Parathyroid adenoma (tissue), 2 donors: ENCODE measurements around the gene DCDC1.
"Not testable (repeated sequence)": the region's sequence is repeated elsewhere in the genome, so short reads cannot be mapped to it uniquely, and the experiment has no call there.

Experiments
- H2AFZ ChIP-seq: fragments of 300-600 bp; sonication (generic); one replicate; pipeline ENCODE4 v1.7.0; 2017; ENCODE audit warnings: antibody characterized with exemption, mild to moderate bottlenecking
- H3K27ac ChIP-seq: fragments of 300-600 bp; sonication (generic); one replicate; pipeline ENCODE4 v1.7.0; 2017
- H3K27me3 ChIP-seq: fragments of 300-600 bp; sonication (generic); one replicate; pipeline ENCODE4 v1.7.0; 2017; ENCODE audit warnings: low read length; ENCODE audit not compliant: control insufficient read depth, insufficient read depth
- H3K36me3 ChIP-seq: fragments of 300-600 bp; sonication (generic); one replicate; pipeline ENCODE4 v1.7.0; 2017; ENCODE audit warnings: low read length; ENCODE audit not compliant: control insufficient read depth, insufficient read depth
- H3K4me1 ChIP-seq: fragments of 300-600 bp; sonication (generic); one replicate; pipeline ENCODE4 v1.7.0; 2017; ENCODE audit warnings: control low read depth
- H3K4me2 ChIP-seq: fragments of 300-600 bp; sonication (generic); one replicate; pipeline ENCODE4 v1.7.0; 2017; ENCODE audit warnings: low read length
- H3K4me3 ChIP-seq: fragments of 300-600 bp; sonication (generic); one replicate; pipeline ENCODE4 v1.7.0; 2017; ENCODE audit warnings: low read depth, low read length
- H3K79me2 ChIP-seq: fragments of 300-600 bp; sonication (generic); one replicate; pipeline ENCODE4 v1.7.0; 2017; ENCODE audit warnings: control low read depth
- H3K9ac ChIP-seq: fragments of 300-600 bp; sonication (generic); one replicate; pipeline ENCODE4 v1.7.0; 2017; ENCODE audit warnings: mild to moderate bottlenecking
- H3K9me3 ChIP-seq: fragments of 300-600 bp; sonication (generic); one replicate; pipeline ENCODE4 v1.7.0; 2017; ENCODE audit warnings: low read length; ENCODE audit not compliant: control insufficient read depth
- TF ChIP-seq, protein P1 (sequence below): fragments of 300-600 bp; sonication (generic); IDR thresholded peaks from one replicate; pipeline ENCODE4 v1.7.0; 2017; ENCODE audit warnings: antibody characterized with exemption, mild to moderate bottlenecking
- donor health status: primary hyperparathyroidism.

Gene DCDC1

DNA sequence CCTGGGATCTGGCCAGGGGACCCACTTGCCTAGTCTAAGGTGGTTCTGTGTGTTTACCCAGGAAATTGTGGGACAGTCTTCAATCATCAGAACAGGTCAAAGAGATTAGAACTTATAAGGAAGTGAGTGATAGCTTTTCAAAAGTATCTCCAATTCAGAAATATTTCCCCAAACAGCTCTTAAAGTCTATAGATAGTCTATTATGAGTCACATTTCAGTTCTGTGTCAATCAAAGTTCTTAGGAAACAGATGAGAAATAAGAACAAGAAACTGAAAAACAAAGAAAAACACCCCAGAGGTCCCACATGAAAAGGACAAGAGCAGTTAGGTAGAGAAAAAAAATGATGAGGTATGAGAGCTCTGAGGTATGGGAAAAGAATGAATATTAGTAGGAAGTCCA lies 402.0 kb downstream of the DCDC1 start:
- H3K9me3 ChIP-seq, result no peaks in the 10 kb centered on the region
- H3K4me1 ChIP-seq, result no peaks in the 10 kb centered on the region
- no peak overlapping the region for H2AFZ ChIP-seq
- no peaks in the 10 kb centered on the region for H3K36me3 ChIP-seq
- no peak overlapping the region for H3K4me3 ChIP-seq
- H3K27me3 ChIP-seq, result no peaks in the 10 kb centered on the region
- no peak overlapping the region for H3K4me2 ChIP-seq
- no peaks in the 10 kb centered on the region for H3K79me2 ChIP-seq
- no peak overlapping the region for H3K9ac ChIP-seq
- TF ChIP-seq, protein P1, sequence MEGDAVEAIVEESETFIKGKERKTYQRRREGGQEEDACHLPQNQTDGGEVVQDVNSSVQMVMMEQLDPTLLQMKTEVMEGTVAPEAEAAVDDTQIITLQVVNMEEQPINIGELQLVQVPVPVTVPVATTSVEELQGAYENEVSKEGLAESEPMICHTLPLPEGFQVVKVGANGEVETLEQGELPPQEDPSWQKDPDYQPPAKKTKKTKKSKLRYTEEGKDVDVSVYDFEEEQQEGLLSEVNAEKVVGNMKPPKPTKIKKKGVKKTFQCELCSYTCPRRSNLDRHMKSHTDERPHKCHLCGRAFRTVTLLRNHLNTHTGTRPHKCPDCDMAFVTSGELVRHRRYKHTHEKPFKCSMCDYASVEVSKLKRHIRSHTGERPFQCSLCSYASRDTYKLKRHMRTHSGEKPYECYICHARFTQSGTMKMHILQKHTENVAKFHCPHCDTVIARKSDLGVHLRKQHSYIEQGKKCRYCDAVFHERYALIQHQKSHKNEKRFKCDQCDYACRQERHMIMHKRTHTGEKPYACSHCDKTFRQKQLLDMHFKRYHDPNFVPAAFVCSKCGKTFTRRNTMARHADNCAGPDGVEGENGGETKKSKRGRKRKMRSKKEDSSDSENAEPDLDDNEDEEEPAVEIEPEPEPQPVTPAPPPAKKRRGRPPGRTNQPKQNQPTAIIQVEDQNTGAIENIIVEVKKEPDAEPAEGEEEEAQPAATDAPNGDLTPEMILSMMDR, result no peak
- no peak overlapping the region for H3K27ac ChIP-seq

DNA sequence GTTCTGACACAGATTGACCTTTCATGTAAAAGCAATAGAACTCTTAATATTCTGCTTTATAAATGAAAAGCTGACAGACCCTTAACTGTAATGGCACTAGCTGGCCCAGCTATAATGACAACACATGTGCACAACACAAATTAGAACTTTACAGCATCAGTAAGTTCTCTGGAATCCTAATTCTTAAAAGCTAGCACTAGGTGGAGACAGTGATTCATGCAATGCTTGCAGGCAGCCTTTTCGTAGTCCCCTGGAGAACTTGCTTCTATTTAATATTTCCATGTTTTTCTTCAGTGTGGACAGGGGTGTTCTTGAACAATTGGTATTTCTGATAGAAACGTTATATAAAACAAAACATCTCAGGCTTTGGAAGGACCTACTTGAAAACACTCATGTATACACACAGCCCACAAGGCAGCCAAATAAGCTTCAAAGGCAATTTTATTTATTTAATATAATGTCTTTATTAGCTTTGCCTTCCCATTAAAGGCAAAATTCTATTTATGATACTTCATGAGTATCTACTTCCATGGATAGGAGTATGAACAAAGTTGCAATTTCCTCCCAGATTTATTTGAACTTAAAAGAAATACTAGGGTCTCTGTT lies 409.0 kb downstream of the DCDC1 start:
- Histone ChIP-seq H3K4me1 (no peaks in the 10 kb centered on the region), H3K36me3 (no peaks in the 10 kb centered on the region), H3K79me2 (no peaks in the 10 kb centered on the region), H3K9me3 (no peaks in the 10 kb centered on the region), H3K27me3 (no peaks in the 10 kb centered on the region), H3K4me3 (no peak overlapping the region), H2AFZ (no peak overlapping the region), H3K9ac (no peak overlapping the region), H3K4me2 (no peak overlapping the region), H3K27ac (no peak overlapping the region)
- TF ChIP-seq, protein P1, result no peak

- Histone ChIP-seq H2AFZ (no peak overlapping the region), H3K4me1 (no peaks in the 10 kb centered on the region), H3K9me3 (no peaks in the 10 kb centered on the region), H3K36me3 (no peaks in the 10 kb centered on the region), H3K27ac (no peak overlapping the region), H3K27me3 (no peaks in the 10 kb centered on the region), H3K9ac (no peak overlapping the region), H3K4me3 (no peak overlapping the region), H3K79me2 (no peaks in the 10 kb centered on the region), H3K4me2 (no peak overlapping the region)
- TF ChIP-seq, protein P1, result no peak
Observed at GRCh38 chr11:30956751-30957150, 412.8 kb downstream of the DCDC1 start.

GRCh38 chr11:30949838-30950237 lies 419.7 kb downstream of the DCDC1 start:
- no peak overlapping the region for H3K4me2 ChIP-seq
- H3K9me3 ChIP-seq, result no peaks in the 10 kb centered on the region
- H3K27ac ChIP-seq, result no peak overlapping the region
- no peaks in the 10 kb centered on the region for H3K79me2 ChIP-seq
- H3K4me3 ChIP-seq, result no peak overlapping the region
- H3K9ac ChIP-seq, result no peak overlapping the region
- no peaks in the 10 kb centered on the region for H3K36me3 ChIP-seq
- no peaks in the 10 kb centered on the region for H3K27me3 ChIP-seq
- TF ChIP-seq, protein P1, result no peak
- no peaks in the 10 kb centered on the region for H3K4me1 ChIP-seq
- no peak overlapping the region for H2AFZ ChIP-seq

- H3K36me3 ChIP-seq, H3K4me3 ChIP-seq, H3K27ac ChIP-seq, H3K79me2 ChIP-seq, H3K4me1 ChIP-seq, H3K4me2 ChIP-seq, H3K9ac ChIP-seq, H2AFZ ChIP-seq, H3K9me3 ChIP-seq, H3K27me3 ChIP-seq: not testable (repeated sequence)
Observed at GRCh38 chr11:30947715-30948114, 421.8 kb downstream of the DCDC1 start.
